ENCODE data around the gene MAPK7.

Gene MAPK7

DNA sequence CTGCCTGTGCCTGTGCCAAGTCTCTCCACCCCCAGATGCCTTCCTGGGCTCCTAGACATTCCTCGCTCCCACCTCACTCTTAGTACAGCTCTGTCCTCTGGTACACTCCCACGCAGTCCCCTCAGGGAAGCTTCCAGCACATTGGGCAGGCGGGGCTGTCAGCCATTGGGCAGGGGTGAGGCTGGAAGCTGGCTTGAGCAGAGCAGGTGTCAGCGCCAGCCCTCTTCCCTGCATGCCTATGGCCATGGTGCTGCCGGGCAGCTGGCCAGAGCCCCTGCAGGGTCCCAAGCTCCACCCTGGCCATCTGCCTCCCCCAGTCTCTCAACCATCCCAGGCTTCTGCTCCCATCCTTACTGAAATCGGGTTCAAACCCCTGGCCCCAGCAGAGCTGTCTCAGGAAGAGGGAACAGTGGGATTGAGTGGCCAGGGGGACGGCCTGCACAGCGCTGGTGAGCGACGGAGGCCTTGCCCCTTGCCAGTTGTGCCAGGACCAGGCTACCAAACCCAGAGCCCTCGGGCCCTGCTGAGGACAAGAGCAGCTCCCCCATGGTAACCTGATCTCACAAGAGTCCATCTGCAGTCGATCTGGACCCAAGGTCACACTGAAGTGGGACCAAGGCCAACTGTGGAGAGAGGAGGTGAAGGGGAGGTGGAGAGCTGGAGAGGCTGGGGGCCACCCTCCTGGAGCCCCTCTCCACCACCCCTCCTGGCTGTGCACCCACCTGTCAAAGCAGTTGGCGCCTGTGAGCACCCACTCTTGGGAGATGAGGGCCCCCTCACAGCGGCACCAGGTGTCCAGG is 13.4 kb upstream of the MAPK7 start:
- no peak for DNase-seq

DNA sequence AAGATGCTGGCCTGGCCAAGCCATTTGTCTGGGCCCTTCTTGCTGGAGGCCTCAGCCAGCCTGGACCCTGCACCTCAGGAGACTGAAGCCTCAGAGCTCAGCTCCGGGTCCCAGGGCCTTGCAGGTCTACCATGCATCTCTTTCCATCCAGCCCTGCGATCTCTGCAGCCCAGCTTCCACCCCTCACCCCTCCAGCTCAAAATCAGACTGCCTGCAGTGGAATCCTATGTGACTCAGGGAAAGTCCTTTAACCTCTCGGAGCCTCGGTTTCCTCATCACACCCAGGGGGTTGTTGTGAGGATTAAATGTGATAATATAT is 12.8 kb upstream of the MAPK7 start:
- no peak for DNase-seq

DNA sequence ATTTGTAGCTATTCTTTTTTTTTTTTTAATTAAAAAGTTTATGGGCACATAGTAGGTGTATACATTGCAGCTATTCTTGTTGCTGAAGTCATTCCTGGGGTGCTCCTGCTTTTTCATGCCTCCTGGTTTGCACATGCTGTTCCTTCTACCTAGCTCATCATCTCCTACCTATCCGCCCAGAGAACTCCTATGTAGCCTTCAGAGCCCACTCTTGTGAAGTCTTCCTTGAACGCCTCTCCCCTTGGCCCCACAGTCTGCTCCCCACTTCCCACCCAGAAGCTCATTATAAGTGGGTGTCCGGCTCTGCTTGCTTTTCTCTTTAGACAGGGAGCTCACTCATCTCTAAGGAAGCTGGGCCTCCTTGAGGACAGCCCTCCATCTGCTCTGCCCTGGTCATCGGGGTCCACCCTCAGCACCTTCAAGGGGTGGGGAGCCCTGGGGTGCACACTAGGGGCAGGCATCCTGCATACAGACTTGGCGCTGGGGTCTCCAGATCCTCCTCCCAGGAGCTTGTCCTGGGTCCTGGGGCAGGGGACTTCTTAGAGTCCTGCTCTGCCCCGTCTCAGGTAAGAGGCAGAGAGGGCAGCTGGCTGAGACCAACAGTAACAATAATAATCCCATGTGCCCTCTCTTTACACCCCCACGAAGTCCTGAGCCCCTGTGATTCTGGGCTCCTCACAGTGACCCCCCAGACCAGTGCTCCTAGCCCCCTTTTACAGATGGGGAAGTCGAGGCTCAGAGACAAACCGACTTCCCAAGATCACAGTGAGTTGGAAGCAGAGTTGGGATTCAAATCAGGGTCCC is 12.3 kb upstream of the MAPK7 start:
- no peak for DNase-seq

DNA sequence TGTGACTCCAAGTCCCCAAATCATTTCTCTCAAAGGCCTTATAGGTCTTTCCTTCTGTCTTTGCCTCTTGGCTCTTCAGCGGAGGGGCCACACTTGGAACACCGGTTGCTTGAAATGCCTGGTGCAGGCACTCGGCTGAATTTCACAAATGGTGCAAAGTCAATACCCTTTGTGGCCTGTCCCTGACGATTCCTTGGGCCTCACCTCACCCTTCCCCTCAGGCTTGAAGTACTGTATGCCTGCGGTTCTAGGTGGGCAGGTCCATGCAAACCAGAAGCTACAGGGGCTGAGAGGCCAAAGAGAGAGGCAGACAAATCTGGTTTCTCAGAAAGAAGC is 11.7 kb upstream of the MAPK7 start:
- no peak for DNase-seq

DNA sequence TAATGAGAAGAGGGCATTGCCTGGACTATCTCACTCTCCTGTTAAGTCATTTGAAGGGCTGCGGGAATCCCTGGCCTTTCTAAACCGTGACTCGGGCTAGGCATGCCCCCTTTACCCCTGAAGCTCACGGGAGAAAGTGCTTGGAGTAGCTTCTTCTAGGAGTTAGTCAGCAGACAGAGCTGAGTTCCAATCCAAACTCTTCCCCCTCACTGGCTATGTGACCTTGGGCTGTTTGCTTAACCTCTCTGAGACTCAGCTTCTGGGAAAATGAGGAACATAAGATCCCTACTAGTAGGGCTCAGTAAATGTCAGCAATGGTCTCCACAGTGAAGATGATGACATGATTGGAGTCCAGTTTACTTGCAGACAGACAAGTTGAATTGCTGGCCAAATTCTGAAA is 10.1 kb upstream of the MAPK7 start:
- no peak for DNase-seq

DNA sequence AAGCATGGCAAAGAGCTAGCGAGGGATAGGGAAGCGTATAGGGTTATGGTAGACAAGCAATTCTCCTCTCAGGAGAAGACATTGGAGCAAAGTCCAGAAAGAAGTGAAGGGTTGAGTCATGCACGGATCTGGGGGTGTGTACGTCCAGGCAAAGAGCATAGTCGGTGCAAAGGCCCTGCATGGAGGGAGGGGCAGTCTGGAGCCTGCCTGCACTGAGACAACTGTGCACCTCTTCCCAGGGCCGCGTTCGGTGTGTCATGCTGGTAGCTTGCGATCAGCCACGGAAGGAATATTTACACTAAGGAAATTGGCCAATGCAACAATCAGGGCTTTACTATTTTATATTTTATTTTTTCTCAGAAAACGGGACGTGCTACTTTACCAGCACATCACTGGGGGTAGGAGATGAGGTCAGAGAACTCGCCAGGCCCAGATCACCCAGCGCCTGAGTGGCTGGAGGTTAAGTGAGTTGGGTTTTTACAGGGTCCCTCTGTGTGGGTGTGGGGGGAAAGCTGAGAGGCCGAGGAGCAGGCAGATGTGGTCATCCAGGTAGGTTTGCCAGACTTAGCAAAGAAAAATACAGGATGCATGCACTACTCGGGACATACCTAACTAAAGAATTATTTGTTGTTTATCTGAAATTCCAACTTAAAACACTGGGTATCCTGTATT is 9.1 kb upstream of the MAPK7 start:
- DNase-seq, result no peak

DNA sequence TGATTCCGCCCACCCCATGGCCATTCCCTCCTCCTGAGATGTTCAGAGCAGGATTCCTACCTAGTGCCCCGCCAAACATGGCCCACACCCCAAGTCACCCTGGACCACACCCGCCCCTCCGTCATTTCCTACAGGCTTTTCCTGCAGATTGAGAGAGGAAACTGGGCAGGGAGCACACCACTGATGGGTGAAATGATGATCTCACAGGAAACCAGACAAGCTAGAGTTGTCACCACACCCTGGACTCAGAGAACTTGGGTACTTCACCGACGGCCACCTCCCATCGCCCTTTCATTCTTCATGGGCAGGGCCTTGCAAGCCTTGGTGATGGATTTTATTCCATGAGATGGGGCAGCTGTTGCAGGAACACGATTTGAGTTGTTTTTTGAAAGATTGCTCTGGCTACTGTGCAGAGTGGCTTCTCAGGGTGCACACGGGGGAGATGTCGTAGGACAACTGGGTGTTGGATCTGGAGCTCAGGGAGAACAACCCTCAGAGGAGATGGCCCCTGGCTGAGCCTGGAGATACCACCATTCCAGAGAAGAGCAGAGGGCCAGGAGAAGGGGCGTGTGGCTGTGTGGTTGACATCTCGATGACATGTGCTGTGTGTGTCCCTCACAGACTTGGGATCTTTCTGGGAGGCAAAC is 8.3 kb upstream of the MAPK7 start:
- peak; percentile 74 for DNase-seq

DNA sequence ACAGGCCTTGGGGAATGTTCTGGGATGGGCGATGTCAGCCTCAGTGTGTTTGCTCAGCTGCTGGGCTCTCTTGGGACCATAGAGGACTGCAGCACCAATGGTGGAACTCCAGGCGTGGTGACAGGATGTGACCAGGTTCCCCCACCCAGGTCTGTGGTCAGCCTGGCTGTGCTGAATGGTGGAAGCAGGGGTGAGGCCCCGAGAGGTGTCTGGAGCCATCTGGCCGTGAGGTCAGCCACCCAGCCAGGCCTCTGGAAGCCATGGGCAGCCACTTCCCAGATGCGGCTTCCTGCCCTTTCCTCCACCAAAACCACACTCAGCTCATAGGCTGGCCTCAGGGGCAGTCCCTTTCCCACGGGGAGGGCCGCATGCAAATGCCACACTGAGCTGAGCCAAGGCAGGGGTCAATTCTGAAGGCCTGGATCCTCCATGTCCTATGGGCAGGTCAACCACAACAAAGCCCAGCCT is 7.8 kb upstream of the MAPK7 start:
- DNase-seq, result peak; percentile 73

DNA sequence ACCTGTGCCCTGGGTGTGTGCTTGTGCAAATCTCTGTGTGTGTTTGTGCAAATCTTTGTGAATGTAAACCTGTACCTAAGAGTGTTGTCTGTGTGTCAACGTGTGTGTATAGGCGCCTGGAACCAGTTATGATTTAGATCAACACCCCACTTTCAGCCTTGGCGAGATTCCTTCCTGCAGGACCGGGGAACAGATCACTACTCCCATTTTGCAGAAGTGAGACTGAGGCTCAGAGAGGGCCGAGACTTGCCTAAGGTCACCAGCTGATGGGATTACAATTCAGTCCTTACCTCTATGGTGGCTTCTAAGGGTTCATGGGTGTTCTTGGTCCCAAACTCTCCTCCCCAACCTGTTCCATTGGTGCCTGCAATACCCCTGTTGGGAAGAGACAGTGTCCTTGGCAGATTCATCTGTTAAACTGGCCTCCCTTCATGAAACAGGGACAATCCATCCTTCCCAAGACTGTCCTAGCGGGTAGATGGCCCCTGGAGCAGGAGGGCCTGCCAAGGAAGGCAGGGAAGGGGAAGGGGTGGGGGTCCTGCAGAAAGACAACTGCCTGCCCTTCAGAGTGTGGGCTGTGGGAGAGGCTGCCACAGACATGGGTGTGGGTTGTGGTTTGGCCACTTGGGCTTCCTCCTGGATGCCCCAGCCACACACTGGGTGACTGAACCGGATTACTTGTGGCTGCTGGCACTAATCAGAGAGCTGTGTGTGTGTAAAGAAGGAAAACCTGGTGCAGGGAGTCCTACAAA is 6.9 kb upstream of the MAPK7 start:
- peak; percentile 44 for DNase-seq

DNA sequence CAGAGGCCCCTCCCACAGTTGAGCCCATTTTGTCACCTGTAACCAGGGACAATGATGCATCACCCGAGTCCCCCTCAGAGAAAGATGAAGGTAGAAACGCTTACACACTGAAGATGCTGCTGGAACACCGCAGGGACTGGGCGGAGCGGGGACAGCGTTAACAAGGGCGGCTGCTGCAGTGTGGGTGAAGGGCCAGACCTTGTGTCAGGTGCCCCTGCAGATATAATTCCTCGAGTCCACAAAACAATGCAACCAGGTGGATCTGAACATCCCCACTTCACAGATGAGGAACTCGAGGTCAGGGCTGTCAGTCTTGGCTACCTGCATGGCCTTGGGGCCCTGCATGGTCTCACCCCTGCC is 6.3 kb upstream of the MAPK7 start:
- no peak for DNase-seq

DNA sequence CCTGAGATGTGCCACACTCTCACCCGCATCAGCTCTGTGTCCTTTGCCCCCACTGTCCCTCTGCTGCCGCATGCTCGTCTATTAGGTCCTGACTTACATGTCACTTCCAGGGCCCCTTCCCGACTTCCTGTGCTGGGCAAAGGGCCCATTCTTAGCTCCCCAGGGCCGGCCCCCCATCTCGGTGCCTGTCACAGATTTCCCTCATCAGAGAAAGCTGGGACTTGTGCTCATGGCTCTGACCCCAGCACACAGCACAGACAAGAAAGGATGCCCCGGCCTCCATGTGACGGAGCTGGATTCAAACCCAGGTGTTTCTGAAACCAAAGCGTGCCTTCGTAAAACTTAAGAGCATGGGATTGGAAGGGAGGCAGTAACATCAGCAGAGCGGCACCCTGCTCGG is 5.9 kb upstream of the MAPK7 start:
- DNase-seq, result no peak

DNA sequence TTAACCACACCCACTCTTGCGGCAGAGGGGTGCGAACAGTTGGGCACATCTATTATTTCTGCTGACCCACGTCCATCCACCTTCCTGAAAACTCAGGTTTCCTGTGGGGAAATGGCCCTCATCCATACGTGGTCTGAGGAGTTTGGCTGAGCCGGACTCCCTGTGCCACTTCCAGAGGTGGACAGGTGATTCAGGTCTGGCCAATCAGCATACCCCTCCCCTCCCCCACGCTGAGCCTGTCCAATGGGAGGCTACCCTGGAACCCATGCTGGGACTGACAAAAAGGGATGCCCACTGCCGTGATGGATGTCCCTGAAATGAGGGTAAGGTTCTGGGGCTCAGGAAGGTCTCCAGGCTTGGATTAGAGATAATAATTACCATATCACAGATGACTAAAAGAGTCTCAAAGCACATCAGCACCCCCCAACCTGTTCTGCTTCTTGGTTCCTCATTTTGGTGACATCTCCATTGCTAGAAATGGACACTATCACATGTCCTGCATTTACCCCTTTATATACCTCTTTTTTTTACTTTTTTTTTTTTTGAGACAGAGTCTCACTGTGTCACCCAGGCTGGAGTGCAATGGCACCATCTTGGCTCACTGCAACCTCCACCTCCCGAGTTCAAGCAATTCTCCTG is 5.3 kb upstream of the MAPK7 start:
- DNase-seq, result no peak

DNA sequence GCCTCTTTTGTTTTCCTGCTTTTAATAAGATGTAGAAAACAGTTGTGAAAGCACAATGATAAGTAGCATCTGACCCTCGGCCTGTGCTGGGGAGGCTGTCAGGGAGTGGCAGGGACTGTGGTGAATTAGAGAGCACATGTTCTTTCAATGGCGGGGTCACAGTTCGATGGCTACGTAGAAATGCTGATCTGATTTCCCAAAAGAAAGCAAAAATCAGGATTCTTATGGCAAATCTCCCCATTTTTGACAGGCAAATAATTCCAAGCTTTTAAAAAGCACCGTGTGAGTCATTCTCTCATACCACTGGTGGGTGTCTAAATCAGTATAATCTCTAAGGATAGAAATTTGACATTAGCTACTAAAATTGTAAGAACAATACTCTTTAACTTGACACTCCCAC is 4.2 kb upstream of the MAPK7 start:
- no peak for DNase-seq

DNA sequence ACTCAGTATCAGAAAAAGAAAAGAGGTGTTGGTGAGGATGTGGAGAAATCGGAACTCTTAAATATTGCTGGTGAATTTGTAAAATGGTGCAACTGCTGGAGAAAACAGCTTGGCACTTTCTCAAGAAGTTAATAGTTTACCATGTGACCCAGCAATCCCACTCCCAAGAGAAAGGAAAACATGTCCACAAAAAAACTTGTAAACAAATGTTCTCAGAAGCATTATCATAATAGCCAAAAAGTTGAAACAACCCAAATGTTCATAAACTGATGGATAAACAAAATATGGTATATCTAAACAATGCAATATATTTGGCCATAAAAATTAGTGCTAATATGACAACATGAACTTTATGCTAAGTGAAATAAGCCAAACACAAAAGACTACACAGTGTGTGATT is 2.6 kb upstream of the MAPK7 start:
- DNase-seq, result no peak

DNA sequence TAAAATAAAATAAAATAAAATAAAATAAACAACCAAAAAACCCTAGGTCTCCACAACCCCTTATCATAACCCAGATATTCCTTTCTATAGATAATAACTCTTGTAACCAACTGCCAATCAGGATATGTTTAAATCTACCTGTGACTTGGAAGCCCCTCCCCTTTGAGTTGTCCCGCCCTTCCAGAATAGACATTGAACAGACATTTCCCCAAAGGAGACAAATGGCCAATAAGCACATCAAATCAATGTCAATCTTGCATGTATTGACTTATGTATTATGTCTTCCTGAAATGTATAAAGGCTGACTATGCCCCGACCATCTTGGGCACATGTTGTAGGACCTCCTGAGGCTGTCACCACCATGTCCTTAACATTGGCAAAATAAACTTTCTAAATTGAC is 1.5 kb upstream of the MAPK7 start:
- DNase-seq, result no peak

DNA sequence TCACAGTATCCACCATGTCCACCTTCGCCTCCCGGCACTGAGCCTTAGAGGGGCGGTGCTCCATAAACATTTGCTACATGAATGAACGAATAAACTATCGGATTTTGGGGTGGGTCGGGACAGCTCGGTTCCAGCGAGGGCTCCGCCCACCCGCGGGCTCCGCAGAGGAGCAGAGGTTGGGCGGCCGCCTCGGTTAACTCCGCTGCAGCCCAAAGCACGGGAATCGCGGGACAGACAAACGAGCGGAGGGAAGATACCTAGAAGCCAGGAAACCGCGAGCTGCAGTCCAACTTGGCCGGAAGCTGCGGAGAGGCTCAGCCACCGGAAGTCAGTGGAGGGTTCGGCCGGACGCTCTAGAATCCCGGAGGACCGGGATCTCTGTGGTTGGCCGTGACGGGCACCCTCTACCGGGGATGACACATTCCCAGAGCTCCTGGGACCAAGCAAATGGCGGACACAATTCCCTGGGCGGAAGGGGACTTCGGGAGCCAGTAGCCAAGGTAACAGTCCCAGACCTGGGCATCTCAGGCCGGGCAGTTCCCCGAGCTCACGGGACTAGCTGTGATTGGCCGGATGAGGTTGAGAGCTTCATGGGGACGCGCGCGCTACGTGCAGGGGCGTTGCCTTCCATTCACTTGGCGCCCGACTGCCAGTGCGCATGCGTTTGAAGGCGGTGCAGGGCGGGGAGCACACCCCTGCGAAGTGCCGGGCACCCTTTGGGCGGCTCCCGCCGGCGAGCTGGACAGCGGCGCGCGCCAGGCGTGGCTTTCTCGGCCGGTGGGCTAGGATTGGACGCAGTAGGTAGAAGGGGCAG is 489 bp upstream of the MAPK7 start:
- DNase-seq, result peak; percentile 98

DNA sequence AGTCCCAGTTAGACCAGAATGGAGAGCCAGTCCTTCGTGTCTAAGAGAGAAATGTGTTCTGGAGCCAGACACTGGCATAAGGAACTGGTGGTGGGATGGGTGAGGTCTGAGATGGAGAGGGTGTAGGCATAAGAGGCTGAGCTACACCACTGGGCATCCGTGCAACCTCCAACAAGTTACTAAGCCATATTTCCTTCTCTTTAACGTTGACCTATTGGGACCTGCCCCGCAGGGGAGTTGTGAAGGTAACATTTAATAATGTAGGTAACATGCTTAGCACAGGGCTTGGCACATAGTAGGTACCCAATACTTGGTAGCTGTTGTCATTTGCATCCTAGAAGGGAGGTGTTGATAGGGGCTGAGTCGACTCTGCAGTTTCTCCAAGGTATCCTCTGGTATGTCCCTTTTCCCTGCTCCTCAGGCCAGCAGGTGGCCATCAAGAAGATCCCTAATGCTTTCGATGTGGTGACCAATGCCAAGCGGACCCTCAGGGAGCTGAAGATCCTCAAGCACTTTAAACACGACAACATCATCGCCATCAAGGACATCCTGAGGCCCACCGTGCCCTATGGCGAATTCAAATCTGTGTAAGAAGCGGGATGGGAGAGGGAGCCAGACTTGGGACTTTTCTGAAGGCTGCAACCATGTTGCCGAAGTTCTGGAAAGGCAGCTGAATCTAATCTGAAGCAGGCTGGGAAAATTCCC is 1.2 kb downstream of the MAPK7 start:
- DNase-seq, result no peak

DNA sequence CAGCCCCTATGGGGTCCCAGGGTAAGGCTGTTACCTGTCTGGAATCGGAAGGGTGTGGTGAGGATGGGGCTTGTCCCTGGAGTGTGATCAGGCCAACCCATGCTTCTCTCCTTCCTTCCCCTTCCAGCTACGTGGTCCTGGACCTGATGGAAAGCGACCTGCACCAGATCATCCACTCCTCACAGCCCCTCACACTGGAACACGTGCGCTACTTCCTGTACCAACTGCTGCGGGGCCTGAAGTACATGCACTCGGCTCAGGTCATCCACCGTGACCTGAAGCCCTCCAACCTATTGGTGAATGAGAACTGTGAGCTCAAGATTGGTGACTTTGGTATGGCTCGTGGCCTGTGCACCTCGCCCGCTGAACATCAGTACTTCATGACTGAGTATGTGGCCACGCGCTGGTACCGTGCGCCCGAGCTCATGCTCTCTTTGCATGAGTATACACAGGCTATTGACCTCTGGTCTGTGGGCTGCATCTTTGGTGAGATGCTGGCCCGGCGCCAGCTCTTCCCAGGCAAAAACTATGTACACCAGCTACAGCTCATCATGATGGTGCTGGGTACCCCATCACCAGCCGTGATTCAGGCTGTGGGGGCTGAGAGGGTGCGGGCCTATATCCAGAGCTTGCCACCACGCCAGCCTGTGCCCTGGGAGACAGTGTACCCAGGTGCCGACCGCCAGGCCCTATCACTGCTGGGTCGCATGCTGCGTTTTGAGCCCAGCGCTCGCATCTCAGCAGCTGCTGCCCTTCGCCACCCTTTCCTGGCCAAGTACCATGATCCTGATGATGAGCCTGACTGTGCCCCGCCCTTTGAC is 2.4 kb downstream of the MAPK7 start:
- DNase-seq, result no peak

DNA sequence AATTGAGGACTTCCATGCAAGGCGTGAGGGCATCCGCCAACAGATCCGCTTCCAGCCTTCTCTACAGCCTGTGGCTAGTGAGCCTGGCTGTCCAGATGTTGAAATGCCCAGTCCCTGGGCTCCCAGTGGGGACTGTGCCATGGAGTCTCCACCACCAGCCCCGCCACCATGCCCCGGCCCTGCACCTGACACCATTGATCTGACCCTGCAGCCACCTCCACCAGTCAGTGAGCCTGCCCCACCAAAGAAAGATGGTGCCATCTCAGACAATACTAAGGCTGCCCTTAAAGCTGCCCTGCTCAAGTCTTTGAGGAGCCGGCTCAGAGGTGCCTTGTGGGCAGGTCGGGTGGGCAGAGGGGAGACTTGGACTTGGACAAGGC is 3.1 kb downstream of the MAPK7 start:
- DNase-seq, result no peak

All from CD4-positive, alpha-beta T cell treated with Interleukin-15 for 1 hour (primary cell).